GM12878 (cell line): ENCODE measurements around the gene SLC28A2. TPM values are rescaled to one million over a fixed set of nuclear protein-coding genes. Genes with fewer than 3 reads are reported as not detected.

ENCODE experiments used
- BACH1 ChIP-seq: fragments of 450-650 bp; IDR thresholded peaks from 2 replicates; pipeline ENCODE4 v1.6.1; 2017; ENCODE audit warnings: mild to moderate bottlenecking, borderline replicate concordance
- CBX3 ChIP-seq: fragments of 200-600 bp; sonication (generic); IDR thresholded peaks from 2 replicates; pipeline ENCODE4 v1.6.1; 2016; ENCODE audit warnings: low read depth, borderline replicate concordance
- FOS ChIP-seq: IDR thresholded peaks from 3 replicates; pipeline ENCODE4 v1.6.1; 2011; ENCODE audit warnings: borderline replicate concordance; ENCODE audit not compliant: insufficient read length; ENCODE audit errors: extremely low read depth
- IKZF1 ChIP-seq: fragments of 450-650 bp; conservative IDR thresholded peaks from 2 replicates; pipeline ENCODE4 v1.6.1; 2017; ENCODE audit warnings: antibody characterized with exemption, mild to moderate bottlenecking
- MTA3 ChIP-seq: IDR thresholded peaks from 2 replicates; pipeline ENCODE4 v1.6.1; 2012; ENCODE audit warnings: low read length, inconsistent platforms, borderline replicate concordance
- NFIC ChIP-seq: IDR thresholded peaks from 2 replicates; pipeline ENCODE4 v1.6.1; 2012; ENCODE audit warnings: low read depth, mild to moderate bottlenecking, inconsistent platforms, low read length, moderate library complexity
- NR2C1 ChIP-seq: fragments of 450-650 bp; IDR thresholded peaks from 2 replicates; pipeline ENCODE4 v1.6.1; 2017; ENCODE audit warnings: antibody characterized with exemption, mild to moderate bottlenecking, moderate library complexity
- SRF ChIP-seq, 2 experiments: IDR thresholded peaks; 2 replicates each; pipeline ENCODE4 v1.6.1; 2011; ENCODE audit warnings: low read depth in 2 of 2, low read length in 2 of 2, mild to moderate bottlenecking in 1 of 2, moderate library complexity in 1 of 2
- STAT3 ChIP-seq: IDR thresholded peaks from 2 replicates; pipeline ENCODE4 v1.6.1; 2011; ENCODE audit warnings: low read depth, low read length, improper control_type of control experiment
- TBL1XR1 ChIP-seq: IDR thresholded peaks from 2 replicates; pipeline ENCODE4 v1.6.1; 2012; ENCODE audit warnings: low read depth, low read length, improper control_type of control experiment
- polyA plus RNA-seq, 11 experiments: library from polyadenylated mRNA; depleted of rRNA in 4 of 11; unstranded in 6 of 11; stranded (reverse) in 5 of 11; fragments of >200 nt; fragmentation: Nextera tagmentation in 4 of 11; fragmentation: Illumina TruSeq in 1 of 11; extraction: Ambion mirVana in 4 of 11; extraction: Trizol in 1 of 11; gene quantifications; 1 replicate in 1 of 11; 2 replicates in 10 of 11; pipeline versions ENCODE4 v1.2.1 to v1.2.3, GENCODE V29; 2011 to 2016; ENCODE audit warnings: inconsistent platforms in 2 of 11, missing spikeins in 2 of 11, low read depth in 1 of 11
- total RNA-seq, 4 experiments: library from RNA; depleted of rRNA in 3 of 4; stranded (reverse); fragments of >200 nt in 3 of 4; fragmentation: Illumina TruSeq in 1 of 4; extraction: Trizol in 1 of 4; gene quantifications; 2 replicates each; pipeline versions ENCODE4 v1.2.1 to v1.2.3, GENCODE V29; 2013 to 2021
- TF ChIP-seq, protein P1 (sequence below): IDR thresholded peaks from 2 replicates; pipeline ENCODE4 v1.6.1; 2012; ENCODE audit warnings: mild to moderate bottlenecking, low read depth, low read length

The SLC28A2 gene
- total and polyA plus RNA-seq, 10 of the 15 experiments (the other 5 are each of a cell fraction or from before 2014, with no cell fraction given): 0.02 to 0.21 (median 0.14) TPM; not detected in 6

DNA sequence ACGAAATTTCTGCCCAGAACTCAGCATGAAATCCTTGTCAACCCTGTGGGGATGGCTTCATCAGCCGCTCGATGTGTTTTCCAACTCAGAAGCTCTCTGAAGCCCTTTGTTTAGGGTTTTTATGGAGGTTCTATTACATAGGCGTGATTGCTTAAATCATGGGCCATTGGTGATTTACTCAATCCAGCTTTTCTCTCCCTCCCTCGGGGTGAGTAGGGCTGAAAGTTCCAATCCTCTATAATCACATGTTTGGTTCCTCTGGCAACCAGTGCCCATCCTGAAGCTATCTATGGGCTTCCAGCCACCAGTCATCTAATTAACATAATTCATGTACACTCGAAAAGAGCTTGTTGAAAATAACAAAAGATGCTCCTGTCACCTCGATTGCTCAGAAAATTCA lies 74.7 kb downstream of the SLC28A2 start (continued):
- TF ChIP-seq BACH1 (no peak), STAT3 (no peak), TBL1XR1 (no peak), NFIC (no peak), FOS (no peak), IKZF1 (no peak), NR2C1 (no peak), SRF (IDR thresholded peaks at IDR 0.05; ENCODE audit: low read depth in 2 of 2, low read length in 2 of 2) (no peak), CBX3 (no peak), MTA3 (no peak)
- TF ChIP-seq, protein P1, sequence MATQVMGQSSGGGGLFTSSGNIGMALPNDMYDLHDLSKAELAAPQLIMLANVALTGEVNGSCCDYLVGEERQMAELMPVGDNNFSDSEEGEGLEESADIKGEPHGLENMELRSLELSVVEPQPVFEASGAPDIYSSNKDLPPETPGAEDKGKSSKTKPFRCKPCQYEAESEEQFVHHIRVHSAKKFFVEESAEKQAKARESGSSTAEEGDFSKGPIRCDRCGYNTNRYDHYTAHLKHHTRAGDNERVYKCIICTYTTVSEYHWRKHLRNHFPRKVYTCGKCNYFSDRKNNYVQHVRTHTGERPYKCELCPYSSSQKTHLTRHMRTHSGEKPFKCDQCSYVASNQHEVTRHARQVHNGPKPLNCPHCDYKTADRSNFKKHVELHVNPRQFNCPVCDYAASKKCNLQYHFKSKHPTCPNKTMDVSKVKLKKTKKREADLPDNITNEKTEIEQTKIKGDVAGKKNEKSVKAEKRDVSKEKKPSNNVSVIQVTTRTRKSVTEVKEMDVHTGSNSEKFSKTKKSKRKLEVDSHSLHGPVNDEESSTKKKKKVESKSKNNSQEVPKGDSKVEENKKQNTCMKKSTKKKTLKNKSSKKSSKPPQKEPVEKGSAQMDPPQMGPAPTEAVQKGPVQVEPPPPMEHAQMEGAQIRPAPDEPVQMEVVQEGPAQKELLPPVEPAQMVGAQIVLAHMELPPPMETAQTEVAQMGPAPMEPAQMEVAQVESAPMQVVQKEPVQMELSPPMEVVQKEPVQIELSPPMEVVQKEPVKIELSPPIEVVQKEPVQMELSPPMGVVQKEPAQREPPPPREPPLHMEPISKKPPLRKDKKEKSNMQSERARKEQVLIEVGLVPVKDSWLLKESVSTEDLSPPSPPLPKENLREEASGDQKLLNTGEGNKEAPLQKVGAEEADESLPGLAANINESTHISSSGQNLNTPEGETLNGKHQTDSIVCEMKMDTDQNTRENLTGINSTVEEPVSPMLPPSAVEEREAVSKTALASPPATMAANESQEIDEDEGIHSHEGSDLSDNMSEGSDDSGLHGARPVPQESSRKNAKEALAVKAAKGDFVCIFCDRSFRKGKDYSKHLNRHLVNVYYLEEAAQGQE: no peak

Other genes with a start within 250 kb of the SLC28A2 start
- gene SORD, start 229.0 kb upstream of the SLC28A2 start, total RNA-seq (2014; rRNA removed): 33.5 and 35.3 TPM in 2 replicates
- gene SORD, start 229.0 kb upstream of the SLC28A2 start, total RNA-seq (2014; rRNA removed; fragmentation: Illumina TruSeq; extraction: Trizol): 24.5 and 29.2 TPM in 2 replicates
- gene SORD, start 229.0 kb upstream of the SLC28A2 start, total RNA-seq (2021): 39.4 and 40.8 TPM in 2 replicates
- gene SORD, start 229.0 kb upstream of the SLC28A2 start, polyA plus RNA-seq (2011; rRNA removed): 49.9 and 51.7 TPM in 2 replicates
- gene SORD, start 229.0 kb upstream of the SLC28A2 start, polyA plus RNA-seq (2014; fragmentation: Illumina TruSeq; extraction: Trizol): 29.4 and 39.4 TPM in 2 replicates
- 10 to 100 TPM in 1 of 2 experiments, 1 to 10 TPM in 1; 7.5 to 18.5 TPM for gene SORD, start 229.0 kb upstream of the SLC28A2 start, polyA plus RNA-seq (2014; fragmentation: Nextera tagmentation; extraction: Ambion mirVana)
- 45.1 and 46.0 TPM in 2 replicates for gene SORD, start 229.0 kb upstream of the SLC28A2 start, polyA plus RNA-seq (2014; rRNA removed)
- 10 to 100 TPM; 50.7 to 51.6 TPM for gene SORD, start 229.0 kb upstream of the SLC28A2 start, polyA plus RNA-seq (2016; fragmentation: Nextera tagmentation; extraction: Ambion mirVana)
- not detected in 2 replicates for gene DUOX2, start 138.1 kb upstream of the SLC28A2 start, total RNA-seq (2014; rRNA removed)
- not detected in 2 replicates for gene DUOX2, start 138.1 kb upstream of the SLC28A2 start, total RNA-seq (2014; rRNA removed; fragmentation: Illumina TruSeq; extraction: Trizol)
- 0.05 and 0.16 TPM in 2 replicates for gene DUOX2, start 138.1 kb upstream of the SLC28A2 start, total RNA-seq (2021)
- not detected in 2 replicates for gene DUOX2, start 138.1 kb upstream of the SLC28A2 start, polyA plus RNA-seq (2011; rRNA removed)
- gene DUOX2, start 138.1 kb upstream of the SLC28A2 start, polyA plus RNA-seq (2014; fragmentation: Illumina TruSeq; extraction: Trizol): not detected in 2 replicates
- gene DUOX2, start 138.1 kb upstream of the SLC28A2 start, polyA plus RNA-seq (2014; fragmentation: Nextera tagmentation; extraction: Ambion mirVana): not detected
- gene DUOX2, start 138.1 kb upstream of the SLC28A2 start, polyA plus RNA-seq (2014; rRNA removed): not detected in 2 replicates
- not detected for gene DUOX2, start 138.1 kb upstream of the SLC28A2 start, polyA plus RNA-seq (2016; fragmentation: Nextera tagmentation; extraction: Ambion mirVana)
- not detected in 2 replicates for gene DUOXA2, start 137.9 kb upstream of the SLC28A2 start, total RNA-seq (2014; rRNA removed)
- gene DUOXA2, start 137.9 kb upstream of the SLC28A2 start, total RNA-seq (2014; rRNA removed; fragmentation: Illumina TruSeq; extraction: Trizol): not detected in 2 replicates
- not detected in 2 replicates for gene DUOXA2, start 137.9 kb upstream of the SLC28A2 start, total RNA-seq (2021)
- gene DUOXA2, start 137.9 kb upstream of the SLC28A2 start, polyA plus RNA-seq (2011; rRNA removed): not detected in 2 replicates
- gene DUOXA2, start 137.9 kb upstream of the SLC28A2 start, polyA plus RNA-seq (2014; fragmentation: Illumina TruSeq; extraction: Trizol): not detected in 2 replicates
- not detected for gene DUOXA2, start 137.9 kb upstream of the SLC28A2 start, polyA plus RNA-seq (2014; fragmentation: Nextera tagmentation; extraction: Ambion mirVana)
- gene DUOXA2, start 137.9 kb upstream of the SLC28A2 start, polyA plus RNA-seq (2014; rRNA removed): not detected in 2 replicates
- not detected for gene DUOXA2, start 137.9 kb upstream of the SLC28A2 start, polyA plus RNA-seq (2016; fragmentation: Nextera tagmentation; extraction: Ambion mirVana)
- not detected in 2 replicates for gene DUOXA1, start 122.4 kb upstream of the SLC28A2 start, total RNA-seq (2014; rRNA removed)
- gene DUOXA1, start 122.4 kb upstream of the SLC28A2 start, total RNA-seq (2014; rRNA removed; fragmentation: Illumina TruSeq; extraction: Trizol): not detected in 2 replicates
- gene DUOXA1, start 122.4 kb upstream of the SLC28A2 start, total RNA-seq (2021): 0.08 TPM in 1 of 2 replicates, not detected in the other
- not detected in 2 replicates for gene DUOXA1, start 122.4 kb upstream of the SLC28A2 start, polyA plus RNA-seq (2011; rRNA removed)
- not detected in 2 replicates for gene DUOXA1, start 122.4 kb upstream of the SLC28A2 start, polyA plus RNA-seq (2014; fragmentation: Illumina TruSeq; extraction: Trizol)
- gene DUOXA1, start 122.4 kb upstream of the SLC28A2 start, polyA plus RNA-seq (2014; fragmentation: Nextera tagmentation; extraction: Ambion mirVana): not detected
- not detected in 2 replicates for gene DUOXA1, start 122.4 kb upstream of the SLC28A2 start, polyA plus RNA-seq (2014; rRNA removed)
- not detected for gene DUOXA1, start 122.4 kb upstream of the SLC28A2 start, polyA plus RNA-seq (2016; fragmentation: Nextera tagmentation; extraction: Ambion mirVana)
- 0.11 TPM in 1 of 2 replicates, not detected in the other for gene DUOX1, start 122.2 kb upstream of the SLC28A2 start, total RNA-seq (2014; rRNA removed)
- gene DUOX1, start 122.2 kb upstream of the SLC28A2 start, total RNA-seq (2014; rRNA removed; fragmentation: Illumina TruSeq; extraction: Trizol): not detected in 2 replicates
- 0.08 and 0.26 TPM in 2 replicates for gene DUOX1, start 122.2 kb upstream of the SLC28A2 start, total RNA-seq (2021)
- 0.30 and 0.56 TPM in 2 replicates for gene DUOX1, start 122.2 kb upstream of the SLC28A2 start, polyA plus RNA-seq (2011; rRNA removed)
- not detected in 2 replicates for gene DUOX1, start 122.2 kb upstream of the SLC28A2 start, polyA plus RNA-seq (2014; fragmentation: Illumina TruSeq; extraction: Trizol)
- gene DUOX1, start 122.2 kb upstream of the SLC28A2 start, polyA plus RNA-seq (2014; fragmentation: Nextera tagmentation; extraction: Ambion mirVana): under 1 TPM; 0.02 to 0.11 TPM
- not detected in 2 replicates for gene DUOX1, start 122.2 kb upstream of the SLC28A2 start, polyA plus RNA-seq (2014; rRNA removed)
- gene DUOX1, start 122.2 kb upstream of the SLC28A2 start, polyA plus RNA-seq (2016; fragmentation: Nextera tagmentation; extraction: Ambion mirVana): 1 to 10 TPM; 1.4 to 2.1 TPM
- 1.6 TPM in 2 replicates for gene SHF, start 64.3 kb upstream of the SLC28A2 start, total RNA-seq (2014; rRNA removed)
- 0.58 and 1.7 TPM in 2 replicates for gene SHF, start 64.3 kb upstream of the SLC28A2 start, total RNA-seq (2014; rRNA removed; fragmentation: Illumina TruSeq; extraction: Trizol)
- gene SHF, start 64.3 kb upstream of the SLC28A2 start, total RNA-seq (2021): 1.4 and 2.4 TPM in 2 replicates
- 3.9 and 5.7 TPM in 2 replicates for gene SHF, start 64.3 kb upstream of the SLC28A2 start, polyA plus RNA-seq (2011; rRNA removed)
- 0.17 and 1.0 TPM in 2 replicates for gene SHF, start 64.3 kb upstream of the SLC28A2 start, polyA plus RNA-seq (2014; fragmentation: Illumina TruSeq; extraction: Trizol)
- gene SHF, start 64.3 kb upstream of the SLC28A2 start, polyA plus RNA-seq (2014; fragmentation: Nextera tagmentation; extraction: Ambion mirVana): under 1 TPM in 1 of 2 experiments, not detected in 1; 0.04 TPM
- 1.2 and 1.3 TPM in 2 replicates for gene SHF, start 64.3 kb upstream of the SLC28A2 start, polyA plus RNA-seq (2014; rRNA removed)
- under 1 TPM; 0.08 to 0.75 TPM for gene SHF, start 64.3 kb upstream of the SLC28A2 start, polyA plus RNA-seq (2016; fragmentation: Nextera tagmentation; extraction: Ambion mirVana)
- 71.2 and 75.6 TPM in 2 replicates for gene GATM, start 126.3 kb downstream of the SLC28A2 start, total RNA-seq (2014; rRNA removed)
- gene GATM, start 126.3 kb downstream of the SLC28A2 start, total RNA-seq (2014; rRNA removed; fragmentation: Illumina TruSeq; extraction: Trizol): 39.2 and 41.3 TPM in 2 replicates
- 37.1 and 42.5 TPM in 2 replicates for gene GATM, start 126.3 kb downstream of the SLC28A2 start, total RNA-seq (2021)
- 83.1 and 89.9 TPM in 2 replicates for gene GATM, start 126.3 kb downstream of the SLC28A2 start, polyA plus RNA-seq (2011; rRNA removed)
- gene GATM, start 126.3 kb downstream of the SLC28A2 start, polyA plus RNA-seq (2014; fragmentation: Illumina TruSeq; extraction: Trizol): 50.8 and 60.7 TPM in 2 replicates
- gene GATM, start 126.3 kb downstream of the SLC28A2 start, polyA plus RNA-seq (2014; fragmentation: Nextera tagmentation; extraction: Ambion mirVana): 10 to 100 TPM; 11.7 to 17.6 TPM
- gene GATM, start 126.3 kb downstream of the SLC28A2 start, polyA plus RNA-seq (2014; rRNA removed): 63.8 and 65.6 TPM in 2 replicates
- gene GATM, start 126.3 kb downstream of the SLC28A2 start, polyA plus RNA-seq (2016; fragmentation: Nextera tagmentation; extraction: Ambion mirVana): 10 to 100 TPM; 22.8 to 23.1 TPM